ENCODE measurements around the gene SPOCK1.

DNA sequence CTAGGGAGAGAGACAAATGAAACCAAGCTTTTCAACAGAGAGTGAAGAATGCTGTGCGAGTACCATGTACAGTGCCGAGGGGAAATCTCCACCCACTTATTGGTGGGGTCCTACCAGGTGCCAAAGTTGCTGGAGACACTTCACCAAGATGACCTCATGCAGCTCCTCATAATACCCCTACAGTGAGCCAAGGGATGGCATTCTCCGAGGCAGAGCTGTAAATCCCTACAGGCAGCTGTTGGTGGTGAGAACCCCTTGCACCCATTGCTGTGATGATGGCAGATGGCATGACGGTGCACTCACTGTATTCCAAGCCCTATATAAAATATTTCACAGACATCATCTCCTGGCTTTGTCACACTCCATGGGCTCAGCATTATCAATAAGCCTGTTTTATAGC, 464.9 kb downstream of the SPOCK1 start:
- TF ChIP-seq CTCF (IDR thresholded peaks at IDR 0.05) (no peak), POLR2A (IDR thresholded peaks at IDR 0.05) (no peak), EP300 (IDR thresholded peaks at IDR 0.05) (no peak), POLR2AphosphoS5 (IDR thresholded peaks at IDR 0.05) (no peak)
